Suprapubic skin (tissue), 4 donors: ENCODE data around the gene PSMA7. TPM values are rescaled to one million over a fixed set of nuclear protein-coding genes. Genes with fewer than 3 reads are reported as not detected.
A peak's percentile ranks its signal among the peaks of the same experiment; 100 is the strongest.
"Not testable (repeated sequence)": the region's sequence is repeated elsewhere in the genome, so short reads cannot be mapped to it uniquely, and the experiment has no call there.

ENCODE experiments used
- DNase-seq, 2 donors: peaks; one replicate each; pipeline ENCODE4 v3.0.0-alpha.2; 2019; ENCODE audit warnings: low spot score in 2 of 2
- H3K27ac ChIP-seq: fragments of 200-600 bp; sonication (generic); one replicate; pipeline ENCODE4 v1.5.1; 2019
- H3K27me3 ChIP-seq: fragments of 200-600 bp; sonication (generic); one replicate; pipeline ENCODE4 v1.5.1; 2019
- H3K36me3 ChIP-seq: fragments of 200-600 bp; sonication (generic); one replicate; pipeline ENCODE4 v1.5.1; 2019
- H3K4me1 ChIP-seq: fragments of 200-600 bp; sonication (generic); one replicate; pipeline ENCODE4 v1.5.1; 2019
- H3K4me3 ChIP-seq: fragments of 200-600 bp; sonication (generic); one replicate; pipeline ENCODE4 v1.5.1; 2019; ENCODE audit warnings: mild to moderate bottlenecking
- H3K9me3 ChIP-seq: fragments of 200-600 bp; sonication (generic); one replicate; pipeline ENCODE4 v1.5.1; 2019
- CTCF ChIP-seq, 2 donors: fragments of 200-600 bp in 1 of 2; fragments of 450-650 bp in 1 of 2; sonication (generic) in 1 of 2; IDR thresholded peaks; one replicate each; pipeline ENCODE4 v1.5.1; 2016 to 2019; ENCODE audit warnings: antibody characterized with exemption in 2 of 2, mild to moderate bottlenecking in 1 of 2, moderate library complexity in 1 of 2
- EP300 ChIP-seq: sonication (generic); formaldehyde crosslinking; IDR thresholded peaks from one replicate; pipeline ENCODE4 v1.6.1; 2017; ENCODE audit warnings: antibody characterized with exemption
- POLR2A ChIP-seq, 2 donors: fragments of 450-650 bp; IDR thresholded peaks; one replicate each; pipeline ENCODE4 v1.6.1; 2017; ENCODE audit warnings: antibody characterized with exemption in 2 of 2, mild to moderate bottlenecking in 2 of 2, moderate library complexity in 2 of 2
- POLR2AphosphoS5 ChIP-seq, 3 donors: sonication (generic); formaldehyde crosslinking; IDR thresholded peaks; one replicate each; pipeline ENCODE4 v1.6.1; 2017; ENCODE audit warnings: antibody characterized with exemption in 3 of 3
- WGBS: methylation state at CpG from one replicate; pipeline ENCODE4 v1.1.5; 2018; 5-methylcytosine and 5-hydroxymethylcytosine counted together
- total RNA-seq, 4 donors: library from RNA; depleted of rRNA; stranded (reverse); fragments of >200 nt; gene quantifications; one replicate each; pipeline ENCODE4 v1.1.0, GENCODE V29; 2016

PSMA7 gene
- total RNA-seq, 4 donors from 2014 or later, result 163 to 226 (median 208) TPM

GRCh38 chr20:62148908-62149314, 5.7 kb upstream of the PSMA7 start:
- DNase-seq, result no peak
- Histone ChIP-seq H3K4me3 (no peak overlapping the region), H3K9me3 (no peaks in the 10 kb centered on the region), H3K27ac (peak overlapping the region; percentile 80), H3K36me3 (peaks cover 4% of the 10 kb centered on the region), H3K4me1 (peaks cover 58% of the 10 kb centered on the region), H3K27me3 (no peaks in the 10 kb centered on the region)
- no peak for TF ChIP-seq EP300
- no peak for TF ChIP-seq POLR2AphosphoS5 (IDR thresholded peaks at IDR 0.05)
- no peak for TF ChIP-seq CTCF (IDR thresholded peaks at IDR 0.05)
- TF ChIP-seq POLR2A (IDR thresholded peaks at IDR 0.05), result no peak
- WGBS, result 60% methylated on average over 3 of the region's 20 CpGs

GRCh38 chr20:62148383-62148782, 5.2 kb upstream of the PSMA7 start:
- not testable (repeated sequence) for DNase-seq
- 87% methylated on average over 7 of the region's 10 CpGs for WGBS

GRCh38 chr20:62147528-62147927, 4.3 kb upstream of the PSMA7 start:
- Histone ChIP-seq H3K27ac (no peak overlapping the region), H3K4me1 (peaks cover 58% of the 10 kb centered on the region), H3K4me3 (no peak overlapping the region), H3K27me3 (no peaks in the 10 kb centered on the region), H3K36me3 (no peaks in the 10 kb centered on the region), H3K9me3 (no peaks in the 10 kb centered on the region)
- no peak for DNase-seq
- WGBS, result 90% methylated on average over 9 of the region's 9 CpGs
- TF ChIP-seq POLR2AphosphoS5 (IDR thresholded peaks at IDR 0.05), result no peak
- no peak for TF ChIP-seq CTCF (IDR thresholded peaks at IDR 0.05)

More at GRCh38 chr20:62148383-62148782, 5.2 kb upstream of the PSMA7 start:
- not testable (repeated sequence) for H3K4me3 ChIP-seq, H3K9me3 ChIP-seq, H3K36me3 ChIP-seq, H3K27ac ChIP-seq, H3K27me3 ChIP-seq
- peaks cover 58% of the 10 kb centered on the region for H3K4me1 ChIP-seq

GRCh38 chr20:62147125-62147524, 3.9 kb upstream of the PSMA7 start:
- Histone ChIP-seq H3K9me3 (no peaks in the 10 kb centered on the region), H3K4me3 (no peak overlapping the region), H3K27me3 (no peaks in the 10 kb centered on the region), H3K27ac (no peak overlapping the region), H3K36me3 (no peaks in the 10 kb centered on the region), H3K4me1 (peaks cover 60% of the 10 kb centered on the region)
- no peak for DNase-seq
- 98% methylated on average over 4 of the region's 6 CpGs for WGBS
- TF ChIP-seq EP300 (no peak), POLR2A (IDR thresholded peaks at IDR 0.05) (no peak), POLR2AphosphoS5 (IDR thresholded peaks at IDR 0.05) (no peak), CTCF (IDR thresholded peaks at IDR 0.05) (no peak)

GRCh38 chr20:62146019-62146755, 3.0 kb upstream of the PSMA7 start:
- Histone ChIP-seq H3K36me3 (no peaks in the 10 kb centered on the region), H3K27ac (no peak overlapping the region), H3K4me1 (peaks cover 67% of the 10 kb centered on the region), H3K4me3 (no peak overlapping the region), H3K9me3 (no peaks in the 10 kb centered on the region), H3K27me3 (no peaks in the 10 kb centered on the region)
- no peak for TF ChIP-seq POLR2A (IDR thresholded peaks at IDR 0.05)
- no peak for TF ChIP-seq CTCF (IDR thresholded peaks at IDR 0.05)
- TF ChIP-seq POLR2AphosphoS5 (IDR thresholded peaks at IDR 0.05), result no peak
- no peak for TF ChIP-seq EP300
- no peak for DNase-seq
- WGBS, result 93% methylated on average over 22 of the region's 22 CpGs

- H3K9me3 ChIP-seq, result no peaks in the 10 kb centered on the region
- 94% methylated on average over 7 of the region's 7 CpGs for WGBS
Measured at GRCh38 chr20:62145688-62146018, 2.5 kb upstream of the PSMA7 start.

More at GRCh38 chr20:62145688-62146018, 2.5 kb upstream of the PSMA7 start:
- Histone ChIP-seq H3K36me3 (no peaks in the 10 kb centered on the region), H3K4me3 (no peak overlapping the region), H3K27ac (no peak overlapping the region), H3K4me1 (peaks cover 67% of the 10 kb centered on the region), H3K27me3 (no peaks in the 10 kb centered on the region)
- no peak for TF ChIP-seq EP300
- TF ChIP-seq CTCF (IDR thresholded peaks at IDR 0.05), result no peak
- TF ChIP-seq POLR2A (IDR thresholded peaks at IDR 0.05), result no peak
- TF ChIP-seq POLR2AphosphoS5 (IDR thresholded peaks at IDR 0.05), result no peak
- DNase-seq, result no peak
